Vagina (tissue), 2 donors: ENCODE results near the gene EFCAB11. TPM values are rescaled to one million over a fixed set of nuclear protein-coding genes. Genes with fewer than 3 reads are reported as not detected.

ENCODE experiments used
- DNase-seq, 2 donors: peaks; one replicate each; pipeline ENCODE4 v3.0.0-alpha.2; 2017; ENCODE audit errors: extremely low spot score in 2 of 2
- H3K27ac ChIP-seq: fragments of 200-600 bp; sonication (generic); one replicate; pipeline ENCODE4 v1.5.1; 2019
- H3K27me3 ChIP-seq: fragments of 200-600 bp; sonication (generic); one replicate; pipeline ENCODE4 v1.5.1; 2019
- H3K36me3 ChIP-seq, 2 donors: fragments of 200-600 bp; sonication (generic); one replicate each; pipeline ENCODE4 v1.5.1; 2017 to 2019
- H3K4me1 ChIP-seq: fragments of 200-600 bp; sonication (generic); one replicate; pipeline ENCODE4 v1.5.1; 2019
- H3K4me3 ChIP-seq, 2 donors: fragments of 200-600 bp; sonication (generic); 1 replicate in 1 of 2; 2 replicates in 1 of 2; pipeline ENCODE4 v1.5.1; 2016 to 2019
- H3K9me3 ChIP-seq: fragments of 200-600 bp; sonication (generic); one replicate; pipeline ENCODE4 v1.5.1; 2019
- CTCF ChIP-seq, 3 experiments: fragments of 450-650 bp in 2 of 3; fragments of 200-600 bp in 1 of 3; sonication (generic) in 1 of 3; IDR thresholded peaks; one replicate each; pipeline ENCODE4 v1.5.1; 2017 to 2019; ENCODE audit warnings: antibody characterized with exemption in 3 of 3, mild to moderate bottlenecking in 2 of 3, moderate library complexity in 2 of 3
- POLR2A ChIP-seq, 2 donors: fragments of 450-650 bp; IDR thresholded peaks; one replicate each; pipeline ENCODE4 v1.6.1; 2017; ENCODE audit warnings: antibody characterized with exemption in 2 of 2, mild to moderate bottlenecking in 2 of 2, moderate library complexity in 2 of 2
- POLR2AphosphoS5 ChIP-seq, 2 donors: sonication (generic); formaldehyde crosslinking; IDR thresholded peaks; one replicate each; pipeline ENCODE4 v1.9.0; 2017; ENCODE audit warnings: antibody characterized with exemption in 2 of 2, mild to moderate bottlenecking in 2 of 2, low read depth in 1 of 2; ENCODE audit not compliant: insufficient read depth in 1 of 2
- intact Hi-C: fragments of 100-400 bp; cut with DNase I; formaldehyde crosslinking; loops from one replicate; pipeline ENCODE4 v1.15.1; 2023
- total RNA-seq: library from RNA; depleted of rRNA; stranded (reverse); fragments of >200 nt; gene quantifications from one replicate; pipeline ENCODE4 v1.2.3, GENCODE V29; 2016

Gene EFCAB11
- total RNA-seq, 1 donor from 2014 or later, result 9.6 TPM

GRCh38 chr14:89845346-89845745 is 109.2 kb downstream of the EFCAB11 start:
- intact Hi-C loops, result no loop called here
- H3K27ac ChIP-seq, result no peak overlapping the region
- no peaks in the 10 kb centered on the region for H3K4me1 ChIP-seq

GRCh38 chr14:89844508-89844907 is 110.0 kb downstream of the EFCAB11 start:
- no peak for TF ChIP-seq POLR2AphosphoS5 (IDR thresholded peaks at IDR 0.05; ENCODE audit: insufficient read depth in 1 of 2, low read depth in 1 of 2)
- no peak for TF ChIP-seq CTCF (IDR thresholded peaks at IDR 0.05)
- no peak for TF ChIP-seq POLR2A (IDR thresholded peaks at IDR 0.05)
- Histone ChIP-seq H3K27ac (no peak overlapping the region), H3K9me3 (no peaks in the 10 kb centered on the region), H3K36me3 (no peaks in the 10 kb centered on the region), H3K4me1 (no peaks in the 10 kb centered on the region), H3K27me3 (no peaks in the 10 kb centered on the region), H3K4me3 (no peak overlapping the region)
- intact Hi-C loops, result no loop called here
- no peak for DNase-seq

More at GRCh38 chr14:89845346-89845745, 109.2 kb downstream of the EFCAB11 start:
- H3K9me3 ChIP-seq, result no peaks in the 10 kb centered on the region
- H3K27me3 ChIP-seq, result no peaks in the 10 kb centered on the region
- no peak for DNase-seq
- TF ChIP-seq CTCF (IDR thresholded peaks at IDR 0.05) (no peak), POLR2AphosphoS5 (IDR thresholded peaks at IDR 0.05; ENCODE audit: insufficient read depth in 1 of 2, low read depth in 1 of 2) (no peak), POLR2A (IDR thresholded peaks at IDR 0.05) (no peak)
- no peak overlapping the region for H3K4me3 ChIP-seq
- no peaks in the 10 kb centered on the region for H3K36me3 ChIP-seq

- DNase-seq, result no peak
- H3K9me3 ChIP-seq, result no peaks in the 10 kb centered on the region
- TF ChIP-seq POLR2AphosphoS5 (IDR thresholded peaks at IDR 0.05; ENCODE audit: insufficient read depth in 1 of 2, low read depth in 1 of 2), result no peak
- no peak for TF ChIP-seq POLR2A (IDR thresholded peaks at IDR 0.05)
- no peak for TF ChIP-seq CTCF (IDR thresholded peaks at IDR 0.05)
- no peaks in the 10 kb centered on the region for H3K36me3 ChIP-seq
- no peaks in the 10 kb centered on the region for H3K27me3 ChIP-seq
- H3K4me1 ChIP-seq, result no peaks in the 10 kb centered on the region
- no peak overlapping the region for H3K4me3 ChIP-seq
- intact Hi-C loops, result no loop called here
- H3K27ac ChIP-seq, result no peak overlapping the region
Observed at GRCh38 chr14:89842837-89843236, 111.7 kb downstream of the EFCAB11 start.

GRCh38 chr14:89841851-89842250 is 112.7 kb downstream of the EFCAB11 start:
- DNase-seq, result no peak
- TF ChIP-seq POLR2A (IDR thresholded peaks at IDR 0.05) (no peak), CTCF (IDR thresholded peaks at IDR 0.05) (no peak), POLR2AphosphoS5 (IDR thresholded peaks at IDR 0.05; ENCODE audit: insufficient read depth in 1 of 2, low read depth in 1 of 2) (no peak)
- H3K36me3 ChIP-seq, result no peaks in the 10 kb centered on the region
- no peaks in the 10 kb centered on the region for H3K9me3 ChIP-seq
- no peaks in the 10 kb centered on the region for H3K4me1 ChIP-seq
- H3K27me3 ChIP-seq, result no peaks in the 10 kb centered on the region
- no peak overlapping the region for H3K4me3 ChIP-seq
- H3K27ac ChIP-seq, result no peak overlapping the region
- intact Hi-C loops, result no loop called here

GRCh38 chr14:89836830-89837469 is 117.6 kb downstream of the EFCAB11 start:
- Histone ChIP-seq H3K4me1 (no peaks in the 10 kb centered on the region), H3K9me3 (no peaks in the 10 kb centered on the region), H3K4me3 (no peak overlapping the region), H3K27ac (no peak overlapping the region), H3K36me3 (no peaks in the 10 kb centered on the region), H3K27me3 (no peaks in the 10 kb centered on the region)
- intact Hi-C loops, result no loop called here
- no peak for DNase-seq
- no peak for TF ChIP-seq POLR2A (IDR thresholded peaks at IDR 0.05)
- TF ChIP-seq POLR2AphosphoS5 (IDR thresholded peaks at IDR 0.05; ENCODE audit: insufficient read depth in 1 of 2, low read depth in 1 of 2), result no peak
- no peak for TF ChIP-seq CTCF (IDR thresholded peaks at IDR 0.05)
